GM13976 (cell line): ENCODE data around the gene DNAJB13.

ENCODE experiments used
- DNase-seq: peaks from one replicate; pipeline ENCODE4 v3.0.0; 2012; ENCODE audit warnings: low spot score
- CTCF ChIP-seq: IDR thresholded peaks from 2 replicates; pipeline ENCODE4 v1.5.1; 2012; ENCODE audit warnings: borderline replicate concordance, mild to moderate bottlenecking; ENCODE audit not compliant: insufficient read depth; ENCODE audit errors: extremely low read depth, missing control alignments, control extremely low read depth
- in situ Hi-C: fragments of 300-500 bp; cut with MboI; formaldehyde crosslinking; loops from one replicate; pipeline ENCODE4 v1.12.0; 2022; ENCODE audit warnings: low sequenced_read_pairs, mixed read lengths, inconsistent platforms; ENCODE audit not compliant: unreplicated experiment

Gene DNAJB13

GRCh38 chr11:74018331-74019005 is 67.6 kb downstream of the DNAJB13 start:
- in situ Hi-C loops = no loop called here
- TF ChIP-seq CTCF = no peak
- no peak for DNase-seq

- in situ Hi-C loops = no loop called here
- no peak for TF ChIP-seq CTCF
- no peak for DNase-seq
These were observed 68.4 kb downstream of the DNAJB13 start for GRCh38 chr11:74019104-74019738.

- DNase-seq = no peak
- TF ChIP-seq CTCF = no peak
- in situ Hi-C loops = no loop called here
These were observed 69.0 kb downstream of the DNAJB13 start for GRCh38 chr11:74019860-74020259.
